HepG2 (cell line): ENCODE results near the gene GRHPR. TPM values are rescaled to one million over a fixed set of nuclear protein-coding genes. Genes with fewer than 3 reads are reported as not detected.
A peak's percentile ranks its signal among the peaks of the same experiment; 100 is the strongest.

ENCODE experiments used
- ATAC-seq: fragments of 200-7000 bp; cut with Tn5 transposase; 3 replicates; pipeline ENCODE4 v1.9.1; 2020; ENCODE audit warnings: mild to moderate bottlenecking, moderate library complexity
- BruUV-seq: library from RNA; stranded (reverse); fragments of 400-500 nt; replicated peaks from 2 replicates; lab custom pipeline; 2021; lab: Mats Ljungman, UMichigan
- CTCF ChIA-PET: fragments of 300-600 bp; formaldehyde crosslinking; extraction: SDS; loops from one replicate; lab custom pipeline; 2021; ENCODE audit warnings: low total read pairs, inconsistent platforms, low intra/inter-chr PET ratio; lab: Yijun Ruan, JAX
- POLR2A ChIA-PET: fragments of 350-600 bp; sonication (Branson Sonifier 250); formaldehyde crosslinking; loops from one replicate; lab custom pipeline; 2020; ENCODE audit warnings: antibody characterized with exemption, inconsistent platforms; lab: Yijun Ruan, JAX
- DNase-seq: peaks from one replicate; pipeline ENCODE4 v3.0.0-alpha.2; 2015; ENCODE audit warnings: low spot score
- FAIRE-seq: peaks from 3 replicates; lab custom pipeline; 2011; peaks lifted over from hg19 to GRCh38; lab: Jason Lieb, UNC
- H2AFZ ChIP-seq: one replicate; pipeline ENCODE4 v1.6.1; 2011; ENCODE audit warnings: low read length, inconsistent platforms
- H3K27ac ChIP-seq: fragments of 300-600 bp; 3 replicates; pipeline ENCODE4 v1.8.0; 2011; ENCODE audit warnings: mixed run types, mild to moderate bottlenecking, mixed read lengths, low read length, inconsistent platforms; ENCODE audit not compliant: insufficient read depth; ENCODE audit errors: extremely low read length
- H3K27me3 ChIP-seq, 2 experiments: fragments of 200-600 bp in 1 of 2; 2 replicates in 1 of 2; 3 replicates in 1 of 2; pipeline versions ENCODE4 v1.6.0 to v1.8.0; 2011; ENCODE audit warnings: low read length in 2 of 2, mild to moderate bottlenecking in 2 of 2, moderate library complexity in 2 of 2, inconsistent platforms in 1 of 2; ENCODE audit not compliant: insufficient read depth in 2 of 2, control insufficient read depth in 1 of 2
- H3K36me3 ChIP-seq, 2 experiments: fragments of 200-600 bp in 1 of 2; replicated peaks in 1 of 2; 2 replicates in 1 of 2; 3 replicates in 1 of 2; pipeline versions ENCODE4 v1.5.1 to v1.8.0; 2011; ENCODE audit warnings: low read length in 2 of 2, inconsistent platforms in 1 of 2; ENCODE audit not compliant: insufficient read depth in 2 of 2, control insufficient read depth in 1 of 2
- H3K4me1 ChIP-seq: 2 replicates; pipeline ENCODE4 v1.5.1; 2012; ENCODE audit warnings: low read length, inconsistent platforms; ENCODE audit not compliant: insufficient read depth
- H3K4me2 ChIP-seq: 2 replicates; pipeline ENCODE4 v1.6.0; 2011; ENCODE audit warnings: low read depth, low read length, inconsistent platforms
- H3K4me3 ChIP-seq, 3 experiments: fragments of 200-600 bp in 1 of 3; sonication (generic), shearing (Covaris generic) in 1 of 3; replicated peaks in 1 of 3; 2 replicates each; pipeline ENCODE4 v1.5.1; 2011 to 2016; ENCODE audit warnings: low read length in 3 of 3, inconsistent platforms in 2 of 3, low read depth in 2 of 3, mild to moderate bottlenecking in 2 of 3, control low read depth in 1 of 3, mixed read lengths in 1 of 3; ENCODE audit not compliant: insufficient read depth in 1 of 3
- H3K79me2 ChIP-seq: one replicate; pipeline ENCODE4 v1.6.1; 2011; ENCODE audit warnings: low read length, inconsistent platforms; ENCODE audit not compliant: insufficient read depth
- H3K9ac ChIP-seq: 2 replicates; pipeline ENCODE4 v1.6.0; 2011; ENCODE audit warnings: mild to moderate bottlenecking, low read depth, low read length, inconsistent platforms; ENCODE audit not compliant: insufficient read depth
- H3K9me3 ChIP-seq: 2 replicates; pipeline ENCODE4 v1.5.1; 2012; ENCODE audit warnings: mild to moderate bottlenecking, low read length
- H4K20me1 ChIP-seq: 2 replicates; pipeline ENCODE4 v1.6.0; 2011; ENCODE audit warnings: inconsistent platforms, mild to moderate bottlenecking, low read length, moderate library complexity; ENCODE audit not compliant: insufficient read depth
- AGO1 ChIP-seq: fragments of 200-400 bp; formaldehyde crosslinking; IDR thresholded peaks from 2 replicates; pipeline ENCODE4 v1.6.1; 2017; ENCODE audit warnings: mild to moderate bottlenecking, low read depth, low read length, moderate library complexity; ENCODE audit not compliant: poor library complexity, severe bottlenecking
- DDIT3 ChIP-seq: sonication (generic); formaldehyde crosslinking; IDR thresholded peaks from 2 replicates; pipeline ENCODE4 v1.4.0; 2020; ENCODE audit warnings: mild to moderate bottlenecking, missing genetic modification reagents
- GATAD1 ChIP-seq: IDR thresholded peaks from 2 replicates; pipeline ENCODE4 v1.6.1; 2016; ENCODE audit warnings: missing genetic modification reagents, missing compliant biosample characterization
- HOXA3 ChIP-seq: sonication (generic); formaldehyde crosslinking; IDR thresholded peaks from 2 replicates; pipeline ENCODE4 v1.5.0; 2020; ENCODE audit warnings: missing genetic modification reagents
- IRF2 ChIP-seq: IDR thresholded peaks from 2 replicates; pipeline ENCODE4 v1.6.1; 2018; ENCODE audit warnings: missing genetic modification reagents, missing compliant biosample characterization
- KDM4B ChIP-seq: sonication (generic); formaldehyde crosslinking; IDR thresholded peaks from 2 replicates; pipeline ENCODE4 v1.4.0; 2020; ENCODE audit warnings: missing genetic modification reagents
- MAFF ChIP-seq: IDR thresholded peaks from 2 replicates; pipeline ENCODE4 v1.6.1; 2011; ENCODE audit warnings: low read depth, low read length, improper control_type of control experiment
- NR2C2 ChIP-seq: sonication (generic); formaldehyde crosslinking; IDR thresholded peaks from 2 replicates; pipeline ENCODE4 v1.4.0; 2020; ENCODE audit warnings: missing genetic modification reagents, mild to moderate bottlenecking, moderate library complexity, borderline replicate concordance
- ZBED4 ChIP-seq: sonication (generic); formaldehyde crosslinking; IDR thresholded peaks from 2 replicates; pipeline ENCODE4 v1.4.0; 2020; ENCODE audit warnings: missing genetic modification reagents, borderline replicate concordance
- ZNF24 ChIP-seq: fragments of 450-650 bp; IDR thresholded peaks from 2 replicates; pipeline ENCODE4 v1.6.1; 2017; ENCODE audit warnings: antibody characterized with exemption, mild to moderate bottlenecking
- ZNF282 ChIP-seq: fragments of 450-650 bp; IDR thresholded peaks from 2 replicates; pipeline ENCODE4 v1.6.1; 2018; ENCODE audit not compliant: partially characterized antibody
- ZNF431 ChIP-seq: sonication (generic); formaldehyde crosslinking; IDR thresholded peaks from 2 replicates; pipeline ENCODE4 v1.9.0; 2022; ENCODE audit warnings: missing genetic modification reagents, low read depth, mild to moderate bottlenecking, borderline replicate concordance
- ZNF468 ChIP-seq: sonication (generic); formaldehyde crosslinking; IDR thresholded peaks from 2 replicates; pipeline ENCODE4 v1.8.0; 2022; ENCODE audit warnings: mild to moderate bottlenecking, moderate library complexity, missing genetic modification reagents
- ZNF740 ChIP-seq: sonication (generic); formaldehyde crosslinking; IDR thresholded peaks from 2 replicates; pipeline ENCODE4 v1.4.0; 2020; ENCODE audit warnings: missing genetic modification reagents
- WGBS: methylation state at CpG from one replicate; pipeline ENCODE4 v1.1.6; 2017; ENCODE audit warnings: low lambda C conversion rate; 5-methylcytosine and 5-hydroxymethylcytosine counted together
- in situ Hi-C: cut with HindIII; loops from 2 replicates; pipeline ENCODE4 v1.10.0; 2017; ENCODE audit warnings: low pct_unique_long_range_greater_than_20kb; ENCODE audit not compliant: extremely low pct_ligation_motif_present
- intact Hi-C: fragments of 100-400 bp; cut with micrococcal nuclease; formaldehyde crosslinking; loops from one replicate; pipeline ENCODE4 v1.10.0; 2022; ENCODE audit not compliant: unreplicated experiment
- polyA plus RNA-seq, 8 experiments: library from polyadenylated mRNA; depleted of rRNA in 3 of 8; stranded (reverse) in 7 of 8; unstranded in 1 of 8; fragments of >200 nt; fragmentation: Illumina TruSeq in 4 of 8; extraction: Trizol in 4 of 8; gene quantifications; 2 replicates each; pipeline versions ENCODE4 v1.2.1 to v1.2.3, GENCODE V29; 2011 to 2016; ENCODE audit warnings: low read depth in 4 of 8, missing spikeins in 1 of 8, mixed read lengths in 1 of 8; ENCODE audit not compliant: insufficient read depth in 1 of 8
- total RNA-seq, 5 experiments: library from RNA; depleted of rRNA; stranded (reverse); fragments of >200 nt; fragmentation: Illumina TruSeq; extraction: Trizol; gene quantifications; 2 replicates each; pipeline ENCODE4 v1.2.3, GENCODE V29; 2016; ENCODE audit warnings: low read depth in 1 of 5

The GRHPR gene
- total and polyA plus RNA-seq, 2 of the 13 experiments (the other 11 are each of a cell fraction or from before 2014, with no cell fraction given), result 113 to 115 TPM

GRCh38 chr9:37452611-37453010 is 30.1 kb downstream of the GRHPR start:
- Histone ChIP-seq H3K27ac (no peak overlapping the region), H3K9me3 (no peaks in the 10 kb centered on the region), H4K20me1 (peaks cover 38% of the 10 kb centered on the region), H3K9ac (no peak overlapping the region), H3K4me3 (no peak overlapping the region), H3K79me2 (peaks cover 90% of the 10 kb centered on the region), H3K4me2 (no peak overlapping the region), H3K36me3 (peaks cover 1 to 10% of the 10 kb centered on the region in 2 experiments; a peak in 1 of 5 replicates), H3K27me3 (no peaks in the 10 kb centered on the region), H3K4me1 (peaks cover 62% of the 10 kb centered on the region), H2AFZ (no peak overlapping the region)
- in situ Hi-C loops (no loop called here), intact Hi-C loops (no loop called here)
- FAIRE-seq (no peak), DNase-seq (no peak), ATAC-seq (no peak)
- no peak for TF ChIP-seq DDIT3 (CRISPR knock-in tag)
- no peak for TF ChIP-seq MAFF
- no peak for TF ChIP-seq KDM4B
- no peak for TF ChIP-seq NR2C2 (CRISPR knock-in tag)
- 100% methylated on average over 1 of the region's 1 CpG for WGBS
- no TSS peak for BruUV-seq
- ChIA-PET POLR2A (no interaction called here), CTCF (no interaction called here)

GRCh38 chr9:37453827-37454226 is 31.3 kb downstream of the GRHPR start:
- Histone ChIP-seq H4K20me1 (peaks cover 40% of the 10 kb centered on the region), H3K27me3 (no peaks in the 10 kb centered on the region), H3K27ac (peak overlapping the region; percentile 72), H3K4me2 (peak overlapping the region; percentile 61), H3K4me1 (peaks cover 66% of the 10 kb centered on the region), H3K36me3 (peaks cover 1 to 10% of the 10 kb centered on the region in 2 experiments; a peak in 1 of 5 replicates), H3K4me3 (peak overlapping the region in 1 of 3 experiments; percentile 33; a peak in 2 of 6 replicates), H3K79me2 (peaks cover 93% of the 10 kb centered on the region), H3K9ac (peak overlapping the region; percentile 42; the same call in 1 of the 2 replicates), H3K9me3 (no peaks in the 10 kb centered on the region), H2AFZ (no peak overlapping the region)
- BruUV-seq, result no TSS peak
- 80% methylated on average over 1 of the region's 1 CpG for WGBS
- no peak for FAIRE-seq
- peak; percentile 25; the same call in 2 of the 3 replicates for ATAC-seq
- POLR2A ChIA-PET, result interaction anchor here (1.3 kb wide), 1 partner anchor 12 kb away, joined by 13 read pairs; the partner anchor contains the start of gene ZBTB5
- CTCF ChIA-PET, result no interaction called here
- intact Hi-C loops, result no loop called here
- in situ Hi-C loops, result no loop called here
- DNase-seq, result no peak
- TF ChIP-seq ZNF431 (CRISPR knock-in tag) (no peak), ZNF468 (CRISPR knock-in tag) (no peak), GATAD1 (CRISPR knock-in tag) (no peak), AGO1 (no peak), HOXA3 (CRISPR knock-in tag) (no peak), ZNF24 (no peak), ZBED4 (CRISPR knock-in tag) (no peak), ZNF740 (CRISPR knock-in tag) (no peak), IRF2 (CRISPR knock-in tag) (no peak), ZNF282 (no peak)
